BJ (cell line): ENCODE results near the gene NT5C2. TPM values are rescaled to one million over a fixed set of nuclear protein-coding genes. Genes with fewer than 3 reads are reported as not detected.
"Not testable (repeated sequence)": the region's sequence is repeated elsewhere in the genome, so short reads cannot be mapped to it uniquely, and the experiment has no call there.

Source experiments
- CTCF ChIA-PET: fragments of 350-600 bp; formaldehyde crosslinking; extraction: SDS; loops from one replicate; lab custom pipeline; 2021; ENCODE audit warnings: antibody characterized with exemption, inconsistent platforms; lab: Yijun Ruan, JAX
- POLR2A ChIA-PET: fragments of 300-600 bp; sonication (Branson Sonifier 250); formaldehyde crosslinking; extraction: SDS; loops from one replicate; lab custom pipeline; 2021; ENCODE audit warnings: antibody characterized with exemption; lab: Charles Lee
- DNase-seq: peaks from one replicate; pipeline ENCODE4 v3.0.0-alpha.2; 2011; ENCODE audit warnings: low read depth
- H3K27me3 ChIP-seq: 2 replicates; pipeline ENCODE4 v1.6.0; 2011; ENCODE audit warnings: low read length; ENCODE audit not compliant: control insufficient read depth, insufficient read depth
- H3K36me3 ChIP-seq: 2 replicates; pipeline ENCODE4 v1.5.1; 2011; ENCODE audit warnings: low read length; ENCODE audit not compliant: control insufficient read depth, insufficient read depth
- H3K4me3 ChIP-seq: 2 replicates; pipeline ENCODE4 v1.5.1; 2011; ENCODE audit warnings: low read depth, mild to moderate bottlenecking, control low read depth, low read length
- CTCF ChIP-seq: IDR thresholded peaks from 2 replicates; pipeline ENCODE4 v1.5.1; 2011; ENCODE audit warnings: low read depth, mild to moderate bottlenecking, control low read depth, inconsistent platforms, low read length, moderate library complexity; ENCODE audit not compliant: insufficient read depth
- polyA plus RNA-seq: library from polyadenylated mRNA; depleted of rRNA; stranded (reverse); fragments of >200 nt; gene quantifications from 2 replicates; pipeline ENCODE4 v1.2.3, GENCODE V29; 2011

NT5C2 gene
- polyA plus RNA-seq, 1 experiment: 49.3 TPM

DNA sequence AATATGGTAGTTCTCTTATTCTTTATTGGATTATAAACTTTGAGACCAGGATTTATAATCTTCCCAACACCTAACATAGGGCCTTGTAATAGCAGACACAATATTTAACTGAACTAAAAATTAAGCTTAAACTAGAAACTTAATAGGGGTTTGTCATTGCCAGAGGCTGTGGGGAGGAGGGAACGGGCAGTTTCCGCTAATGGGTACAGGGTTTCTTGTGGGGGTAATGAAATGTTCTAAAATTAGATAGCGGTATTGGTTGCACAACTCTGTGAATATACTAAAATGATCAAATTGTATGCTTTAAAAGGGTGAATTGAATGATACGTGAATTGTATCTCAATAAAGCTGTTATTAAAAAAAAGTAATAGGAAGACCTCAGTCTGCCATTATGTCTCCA, 45.4 kb downstream of the NT5C2 start:
- ChIA-PET POLR2A (no interaction called here), CTCF (interaction anchor here (0.9 kb wide), 1 partner anchor 94 kb away, joined by 3 read pairs; no protein-coding TSS in a partner anchor)
- no peak for TF ChIP-seq CTCF
- Histone ChIP-seq H3K36me3 (0 out of 2 replicates have a peak, but pooled peaks cover 1% of the 10 kb centered on the region), H3K27me3 (no peaks in the 10 kb centered on the region), H3K4me3 (no peak overlapping the region)
- no peak for DNase-seq

DNA sequence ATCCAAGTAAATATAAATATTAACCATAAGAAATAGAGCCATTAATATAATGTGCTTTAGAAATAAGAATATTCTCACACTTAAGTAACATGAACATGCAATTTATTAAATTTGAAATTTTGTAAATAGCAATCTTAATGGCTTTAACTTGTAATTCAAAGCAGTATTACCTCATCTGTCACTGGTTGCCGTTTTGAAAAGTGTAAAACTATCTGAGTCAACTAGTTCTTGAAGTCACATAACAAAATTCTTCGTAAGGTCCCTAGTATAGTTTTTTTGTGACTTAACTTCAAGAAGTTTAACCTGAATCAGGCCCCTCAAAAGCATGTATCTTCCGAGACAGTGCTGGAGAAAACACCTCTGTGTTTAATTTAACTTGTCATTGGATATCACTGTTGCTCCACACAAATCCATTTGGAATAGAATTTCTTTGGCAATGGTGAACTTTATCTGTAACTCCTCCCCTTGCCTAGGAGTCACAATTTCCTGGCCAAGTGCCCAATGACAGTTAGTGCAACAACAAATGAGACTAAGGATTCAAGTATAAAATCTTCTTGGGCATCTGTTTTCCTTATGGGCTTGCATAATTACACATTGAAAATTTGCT, 47.1 kb downstream of the NT5C2 start:
- ChIA-PET CTCF (interaction anchor here (2.7 kb wide), 1 partner anchor 98 kb away, joined by 16 read pairs; no protein-coding TSS in a partner anchor), POLR2A (no interaction called here)
- peak; percentile 83 for DNase-seq
- no peak for TF ChIP-seq CTCF
- H3K4me3 ChIP-seq: no peak overlapping the region
- H3K36me3 ChIP-seq: 0 out of 2 replicates have a peak, but pooled peaks cover 1% of the 10 kb centered on the region
- no peaks in the 10 kb centered on the region for H3K27me3 ChIP-seq

- ChIA-PET POLR2A (no interaction called here), CTCF (interaction anchor here (2.7 kb wide), 1 partner anchor 99 kb away, joined by 16 read pairs; no protein-coding TSS in a partner anchor)
- H3K36me3 ChIP-seq: 0 out of 2 replicates have a peak, but pooled peaks cover 1% of the 10 kb centered on the region
- H3K27me3 ChIP-seq: no peaks in the 10 kb centered on the region
- H3K4me3 ChIP-seq: no peak overlapping the region
- DNase-seq: no peak
- TF ChIP-seq CTCF: no peak
Observed at GRCh38 chr10:103145046-103145445, 48.0 kb downstream of the NT5C2 start.

GRCh38 chr10:103144041-103144440, 49.0 kb downstream of the NT5C2 start:
- H3K27me3 ChIP-seq: no peaks in the 10 kb centered on the region
- POLR2A ChIA-PET: no interaction called here
- CTCF ChIA-PET: interaction anchor here (0.8 to 2.7 kb wide), 2 partner anchors 49 to 100 kb away, joined by 3 to 16 read pairs; no protein-coding TSS in a partner anchor
- H3K4me3 ChIP-seq: no peak overlapping the region
- no peak for TF ChIP-seq CTCF
- H3K36me3 ChIP-seq: 0 out of 2 replicates have a peak, but pooled peaks cover 1% of the 10 kb centered on the region
- no peak for DNase-seq

- H3K27me3 ChIP-seq, POLR2A ChIA-PET, H3K4me3 ChIP-seq, DNase-seq, H3K36me3 ChIP-seq: not testable (repeated sequence)
- CTCF ChIA-PET: interaction anchor here (0.8 to 2.7 kb wide), 2 partner anchors 48 to 101 kb away, joined by 3 to 16 read pairs; no protein-coding TSS in a partner anchor
Observed at GRCh38 chr10:103143641-103144040, 49.4 kb downstream of the NT5C2 start.
